NCI-H748 (cell line): Measurements from ENCODE around the gene ARV1.
"Not testable (repeated sequence)": the region's sequence is repeated elsewhere in the genome, so short reads cannot be mapped to it uniquely, and the experiment has no call there.

Experiments
- DNase-seq: peaks from one replicate; lab custom pipeline; 2025; ENCODE audit not compliant: unreplicated experiment; lab: John Stamatoyannopoulos, UW

Gene ARV1

DNA sequence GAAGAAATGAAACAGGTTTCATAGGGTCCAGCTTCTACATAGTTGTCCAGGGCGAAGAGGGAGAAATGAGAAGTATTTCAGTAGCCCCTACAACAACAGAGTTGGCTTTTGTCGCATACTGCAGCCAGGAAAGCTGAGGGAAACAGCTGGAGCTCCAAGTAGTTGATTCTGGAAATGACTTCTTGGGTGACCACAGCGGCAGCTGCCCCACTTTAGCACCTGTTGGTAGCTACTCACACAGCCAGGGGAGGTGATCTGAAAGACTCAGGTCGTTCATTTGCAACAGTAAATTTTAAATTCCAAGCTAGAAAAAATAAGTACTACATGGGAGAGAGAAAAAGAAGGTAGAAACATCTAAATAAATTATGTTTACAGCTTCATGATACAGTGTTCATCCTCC, 2.5 kb upstream of the ARV1 start:
- no peak for DNase-seq

DNA sequence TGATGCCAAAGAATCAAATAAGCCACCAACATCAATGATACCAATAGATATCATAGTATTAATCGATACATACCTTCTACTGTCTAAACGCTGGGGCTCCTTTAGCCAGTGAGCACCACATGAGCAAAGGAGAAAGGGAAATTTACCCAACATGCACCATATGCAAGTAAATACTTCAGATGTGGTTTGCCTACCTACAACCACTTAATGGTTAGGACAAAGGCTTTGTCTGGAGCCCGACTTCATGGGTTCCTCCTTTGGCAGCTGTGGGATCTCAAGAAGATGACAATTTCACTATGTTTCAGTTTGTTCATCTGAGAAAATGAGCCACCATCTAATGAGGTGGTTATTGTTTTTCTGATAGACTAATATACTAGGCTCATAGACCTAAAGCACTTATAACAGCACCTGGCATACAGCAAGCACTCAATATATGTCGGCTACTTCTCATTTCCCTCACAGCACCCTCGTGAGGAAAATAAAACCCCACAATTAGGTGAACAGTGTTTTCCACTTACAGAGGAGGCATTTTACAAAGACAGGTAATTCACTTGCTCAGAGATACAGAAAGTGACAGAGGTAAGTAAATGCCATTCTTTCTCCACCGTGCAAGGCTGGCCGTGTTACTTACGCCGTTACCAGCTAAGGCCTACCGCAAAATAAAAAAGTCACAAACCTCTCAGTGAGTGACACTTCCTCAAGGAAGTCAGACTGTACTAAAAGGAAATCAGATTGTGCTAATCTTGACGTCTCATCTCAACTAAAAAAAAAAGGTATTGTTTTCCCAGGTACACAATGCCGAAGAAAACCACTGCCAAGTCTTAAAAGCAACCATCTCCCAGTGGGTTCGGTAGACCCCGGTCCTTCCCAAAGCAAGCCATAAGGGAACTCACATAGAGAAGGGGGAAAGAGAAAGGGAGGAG, 1.8 kb upstream of the ARV1 start:
- no peak for DNase-seq

DNA sequence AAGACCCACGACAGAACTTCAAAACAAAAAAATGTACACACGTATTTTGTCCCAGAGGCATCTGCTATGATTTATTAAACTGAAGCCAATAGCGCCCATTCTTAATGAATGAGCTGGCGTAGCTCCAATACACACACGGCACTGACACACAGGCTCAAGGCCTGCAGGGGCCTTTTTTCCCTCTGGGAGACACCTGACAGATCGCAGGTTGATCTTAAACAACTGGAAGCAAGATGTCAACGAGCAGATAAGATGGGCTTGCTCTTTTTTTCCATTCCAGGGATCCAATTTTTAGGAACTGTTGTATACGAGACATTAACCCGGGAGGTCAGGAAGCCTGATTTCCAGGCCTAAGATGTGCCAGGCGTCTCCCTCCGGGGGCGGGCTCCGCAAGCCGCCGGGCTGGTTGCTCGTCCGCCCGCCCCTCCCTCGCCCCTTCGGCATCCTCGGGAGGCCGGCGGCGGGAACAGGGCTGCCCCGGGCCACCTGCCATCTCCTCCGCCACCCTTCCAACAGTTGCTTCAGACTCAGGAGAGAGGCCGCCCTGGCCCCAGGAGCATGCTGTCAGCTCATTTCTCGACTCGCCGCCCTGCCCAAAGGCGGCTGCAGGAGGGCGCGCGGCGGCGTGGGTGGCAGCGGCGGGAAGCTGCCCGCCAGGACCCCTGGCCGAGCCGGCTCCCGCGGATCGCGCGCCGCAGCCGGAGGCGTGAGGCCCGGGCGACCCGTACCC, 968 bp upstream of the ARV1 start:
- peak; percentile 66 for DNase-seq

DNA sequence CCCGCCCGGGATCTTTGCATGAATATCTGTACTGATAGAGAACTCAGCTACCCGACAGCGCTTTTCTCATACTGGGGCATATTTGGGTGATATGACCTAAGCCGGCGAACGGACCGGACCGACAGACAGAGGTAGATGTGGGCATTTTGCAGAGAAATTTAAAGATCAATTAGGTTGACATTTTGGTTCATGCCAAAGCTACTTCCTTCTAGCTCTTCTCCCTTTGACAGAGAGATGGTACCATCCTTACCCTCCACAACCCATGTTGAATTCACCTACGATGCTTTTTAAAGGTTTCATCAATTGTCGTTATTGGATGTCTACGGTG, 459 bp downstream of the ARV1 start:
- DNase-seq = no peak

DNA sequence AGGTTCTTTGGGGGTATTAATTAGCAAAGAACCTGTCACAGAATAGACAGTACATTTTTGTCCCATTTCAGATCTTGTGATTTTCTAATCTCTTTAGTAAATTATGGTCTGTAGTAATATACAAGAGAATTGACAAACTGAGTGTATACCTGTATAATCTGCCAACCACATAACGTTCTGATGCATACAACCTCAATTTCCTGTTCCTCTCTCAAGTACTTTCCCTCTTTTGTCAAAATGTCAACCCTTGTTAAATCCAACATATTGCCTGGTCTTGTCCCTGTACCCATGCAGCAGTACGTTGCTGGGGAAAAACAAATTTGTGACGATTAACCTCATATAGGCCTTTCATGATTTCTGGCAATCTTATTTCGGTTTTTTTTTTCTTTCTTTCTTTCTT, 1.1 kb downstream of the ARV1 start:
- DNase-seq = no peak

DNA sequence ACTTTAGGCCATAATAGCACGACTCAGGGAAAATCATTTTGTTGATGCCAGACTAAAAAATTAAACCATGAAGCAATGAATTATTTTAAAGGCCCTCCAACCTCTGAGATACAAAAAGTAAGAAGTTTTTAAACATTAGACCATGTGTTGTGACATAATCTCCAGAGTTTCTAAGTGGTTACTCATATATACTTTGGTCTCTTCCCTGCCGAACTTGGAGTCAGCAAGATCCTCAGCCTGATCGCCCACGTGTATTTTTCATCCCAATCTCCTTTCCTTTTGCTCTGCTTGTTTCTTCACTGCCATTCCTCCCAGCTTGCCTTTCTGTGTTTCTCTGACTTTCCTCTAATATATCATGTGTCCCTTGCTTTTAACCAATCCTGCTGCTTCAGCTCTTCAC, 3.8 kb downstream of the ARV1 start:
- no peak for DNase-seq

GRCh38 chr1:230983811-230984210, 4.9 kb downstream of the ARV1 start:
- DNase-seq = no peak

- not testable (repeated sequence) for DNase-seq
Measured at GRCh38 chr1:230984622-230985515, 6.0 kb downstream of the ARV1 start.

DNA sequence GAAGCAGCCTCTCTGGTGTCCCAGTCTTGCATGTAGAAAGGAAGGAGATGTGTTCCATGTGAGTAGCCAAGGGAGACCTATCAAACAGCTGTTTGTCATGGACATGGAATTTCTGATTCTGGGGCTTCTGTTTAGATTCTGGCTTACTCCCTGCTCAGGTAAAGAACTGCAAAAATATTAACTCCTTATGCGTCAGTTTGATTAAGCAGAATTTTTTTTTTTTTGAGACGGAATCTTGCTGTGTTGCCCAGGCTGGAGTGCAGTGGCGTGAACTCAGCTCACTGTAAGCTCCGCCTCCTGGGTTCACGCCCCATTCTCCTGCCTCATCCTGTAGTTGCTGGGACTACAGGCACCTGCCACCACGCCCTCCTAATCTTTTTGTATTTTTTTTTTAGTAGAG, 6.8 kb downstream of the ARV1 start:
- no peak for DNase-seq

- no peak for DNase-seq
Measured at GRCh38 chr1:230986976-230987375, 8.1 kb downstream of the ARV1 start.

DNA sequence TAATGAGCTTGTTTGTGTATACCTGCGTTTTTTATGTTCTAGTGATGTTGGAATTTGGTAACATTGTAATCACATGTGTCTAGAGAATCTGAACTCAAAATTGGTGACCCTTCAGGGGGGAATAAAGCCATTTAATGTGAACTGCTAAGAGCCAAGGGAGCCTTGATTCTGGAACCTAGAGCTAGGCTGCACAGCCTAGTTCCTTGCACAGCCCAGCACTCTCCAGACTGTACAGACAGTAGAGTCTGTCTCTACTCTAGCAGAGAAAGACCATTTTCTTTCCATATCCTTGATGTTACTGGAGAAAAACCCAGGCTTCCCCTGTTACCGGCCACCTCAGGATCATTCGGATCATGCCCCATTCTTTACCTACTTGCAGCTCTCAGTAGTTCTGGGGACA, 8.6 kb downstream of the ARV1 start:
- no peak for DNase-seq

- DNase-seq = peak; percentile 85
Measured at GRCh38 chr1:230992100-230992774, 13.3 kb downstream of the ARV1 start.

DNA sequence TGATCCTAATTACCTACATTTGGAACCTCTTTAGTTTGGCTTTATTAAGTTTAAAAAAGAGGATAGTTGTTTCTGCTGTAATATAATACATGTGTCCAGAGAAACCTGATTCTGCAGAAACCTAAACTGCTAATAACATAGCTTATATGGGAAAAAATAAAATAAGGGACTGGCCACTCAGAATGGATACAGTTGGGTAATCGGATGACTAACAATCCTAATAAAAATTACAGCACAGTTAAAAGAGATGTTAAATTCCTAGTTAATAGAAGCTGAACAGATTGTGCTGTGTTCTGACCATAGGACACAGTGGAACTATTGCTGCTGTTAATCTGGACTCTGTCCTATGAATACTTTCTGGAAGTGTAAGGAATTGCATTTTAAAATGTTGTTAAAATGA, 16.0 kb downstream of the ARV1 start:
- DNase-seq = no peak

DNA sequence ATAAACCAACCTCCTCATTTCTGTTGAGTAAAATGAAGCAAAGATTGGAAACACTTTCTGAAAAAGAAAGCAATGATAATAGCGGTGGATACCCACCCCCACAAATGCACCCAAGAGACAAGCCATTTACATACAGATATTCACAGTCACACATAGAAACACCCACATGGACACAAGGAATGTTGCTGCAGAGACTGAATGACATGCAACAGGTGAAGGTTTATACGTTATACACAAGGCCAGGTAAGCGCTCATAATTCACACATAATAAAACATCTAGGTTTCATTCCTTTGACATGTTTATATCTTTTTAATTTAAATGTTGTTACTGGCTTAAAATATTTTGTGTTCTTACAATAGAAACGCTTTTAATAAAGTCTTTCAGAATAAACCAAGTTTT, 21.3 kb downstream of the ARV1 start:
- DNase-seq = no peak

- DNase-seq = no peak
Measured at GRCh38 chr1:231000639-231001038, 21.7 kb downstream of the ARV1 start.

DNA sequence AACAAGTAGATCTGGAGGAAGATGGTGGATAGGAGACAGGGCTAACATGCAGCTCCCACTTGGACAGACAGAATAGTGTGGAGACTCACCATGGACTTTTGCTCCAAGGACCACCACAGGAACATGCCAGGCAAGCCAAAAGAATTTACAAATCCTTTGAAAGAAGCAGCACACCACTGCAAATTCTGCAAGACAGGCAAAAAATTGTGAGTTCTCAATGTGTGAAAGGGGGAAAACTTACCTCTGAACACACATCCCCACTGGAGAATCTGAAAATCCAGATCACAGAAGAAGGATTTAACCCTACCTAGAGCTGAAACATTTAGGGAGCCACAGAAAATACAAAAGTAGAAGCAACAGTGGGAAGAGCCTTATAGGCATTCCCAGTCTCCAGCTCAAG, 23.0 kb downstream of the ARV1 start:
- no peak for DNase-seq

GRCh38 chr1:231007535-231007934, 28.6 kb downstream of the ARV1 start:
- not testable (repeated sequence) for DNase-seq

GRCh38 chr1:231011360-231011759, 32.5 kb downstream of the ARV1 start:
- no peak for DNase-seq

DNA sequence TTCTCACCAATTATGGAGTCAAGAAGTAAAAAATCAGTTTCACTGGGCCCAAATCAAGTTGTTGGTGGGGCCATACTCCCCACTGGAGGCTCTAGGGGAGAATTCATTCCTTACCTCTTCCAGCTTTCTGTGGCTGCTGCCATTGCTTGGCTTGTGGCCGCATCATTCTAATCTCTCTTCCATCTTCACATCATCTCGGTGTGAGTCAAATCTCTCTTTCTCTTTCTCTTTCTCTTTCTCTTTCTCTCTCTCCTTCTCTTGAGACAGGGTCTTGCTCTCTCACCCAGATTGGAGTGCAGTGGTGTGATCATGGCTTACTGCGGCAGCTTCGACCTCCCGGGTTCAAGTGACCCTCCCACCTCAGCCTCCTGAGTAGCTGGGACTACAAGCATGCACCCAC, 33.1 kb downstream of the ARV1 start:
- DNase-seq = no peak

DNA sequence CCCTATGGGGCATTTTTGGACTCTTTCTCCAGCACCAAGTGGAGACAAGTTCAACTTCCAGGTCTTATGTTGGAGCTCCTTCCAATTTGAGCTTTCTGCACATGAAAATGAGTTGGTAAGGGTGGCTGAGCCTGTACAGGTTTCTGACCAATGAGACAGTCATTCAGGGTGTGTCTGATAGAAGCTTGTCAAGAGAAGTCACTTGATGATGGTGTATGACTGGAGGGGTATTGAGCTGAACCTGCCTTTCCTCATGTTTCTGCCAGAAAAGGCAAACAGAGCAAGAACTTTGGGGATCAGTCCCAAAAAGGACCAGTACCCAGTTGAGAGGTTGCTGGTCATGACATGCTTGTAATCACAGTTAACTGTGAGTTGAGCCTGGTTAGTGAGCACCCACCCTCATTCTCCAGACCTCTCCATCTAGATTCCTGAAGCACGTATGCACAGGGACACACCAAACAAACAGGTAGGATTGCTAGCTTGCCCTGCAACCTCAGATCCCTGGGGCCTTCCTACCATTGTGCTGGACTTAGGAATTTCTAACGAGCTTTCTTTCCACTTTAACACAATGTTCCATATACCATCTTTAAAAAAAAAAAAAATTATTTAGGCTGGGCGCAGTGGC, 34.6 kb downstream of the ARV1 start:
- DNase-seq = no peak
